HG03097 (cell line): ENCODE data around the gene TESPA1.

Experiments used
- ATAC-seq: cut with Tn5 transposase; IDR thresholded peaks from one replicate; pipeline ENCODE4 v1.9.1; 2021; ENCODE audit not compliant: unreplicated experiment, low FRiP score

TESPA1 gene, protein sequence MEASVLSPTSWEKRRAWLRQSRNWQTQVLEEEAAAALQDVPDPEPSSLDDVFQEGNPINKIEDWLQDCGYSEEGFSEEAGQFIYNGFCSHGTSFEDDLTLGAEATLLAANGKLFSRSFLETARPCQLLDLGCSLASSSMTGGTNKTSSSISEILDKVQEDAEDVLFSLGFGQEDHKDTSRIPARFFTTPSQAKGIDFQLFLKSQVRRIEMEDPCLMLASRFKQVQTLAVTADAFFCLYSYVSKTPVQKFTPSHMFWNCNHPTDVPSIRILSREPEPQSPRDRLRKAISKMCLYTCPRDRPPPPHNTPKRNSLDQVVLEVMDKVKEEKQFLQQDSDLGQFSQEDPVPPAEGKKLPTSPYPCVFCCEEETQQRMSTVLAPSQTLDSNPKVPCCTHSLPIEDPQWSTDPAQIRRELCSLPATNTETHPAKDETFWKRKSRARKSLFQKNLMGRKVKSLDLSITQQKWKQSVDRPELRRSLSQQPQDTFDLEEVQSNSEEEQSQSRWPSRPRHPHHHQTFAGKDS

DNA sequence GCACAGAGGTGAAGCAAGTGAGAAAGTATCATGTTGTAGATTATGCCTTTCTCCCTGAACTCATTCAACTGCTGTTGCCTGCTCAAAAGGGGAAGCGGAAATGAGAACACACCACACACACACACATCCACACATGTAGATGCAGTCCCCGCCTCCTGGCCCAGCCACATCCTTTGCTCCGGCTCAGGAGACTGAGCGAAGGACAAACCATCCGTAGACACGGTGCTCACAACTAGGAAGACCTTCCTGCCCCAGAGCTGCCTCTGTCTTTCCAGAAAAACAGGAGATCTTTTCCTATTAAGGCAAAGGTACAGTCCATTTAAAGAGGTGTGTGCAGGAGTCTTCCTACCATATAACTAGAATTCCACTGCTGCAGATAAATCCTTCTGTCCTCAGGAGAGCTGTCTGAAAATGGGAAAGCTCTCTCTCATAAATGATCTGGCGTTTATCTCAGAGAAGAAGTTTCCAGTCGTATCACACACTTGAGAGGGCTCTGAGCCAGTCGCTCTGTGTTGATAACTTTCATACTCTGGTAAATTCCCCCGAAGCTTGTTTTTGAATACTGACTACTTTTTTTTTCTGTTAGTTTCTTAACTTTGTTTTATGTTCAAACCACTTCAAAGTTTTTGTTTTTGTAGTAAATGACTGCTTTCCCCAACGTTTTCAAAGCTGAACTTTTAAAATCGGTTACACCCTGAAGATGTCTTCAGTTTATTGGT, at the start of gene TESPA1:
TSS of gene TESPA1 (minus strand) at position 105 of the 719 bp plus-strand sequence. CDS start 10,200 bp downstream, outside the sequence.
- peak; percentile 92 for ATAC-seq

DNA sequence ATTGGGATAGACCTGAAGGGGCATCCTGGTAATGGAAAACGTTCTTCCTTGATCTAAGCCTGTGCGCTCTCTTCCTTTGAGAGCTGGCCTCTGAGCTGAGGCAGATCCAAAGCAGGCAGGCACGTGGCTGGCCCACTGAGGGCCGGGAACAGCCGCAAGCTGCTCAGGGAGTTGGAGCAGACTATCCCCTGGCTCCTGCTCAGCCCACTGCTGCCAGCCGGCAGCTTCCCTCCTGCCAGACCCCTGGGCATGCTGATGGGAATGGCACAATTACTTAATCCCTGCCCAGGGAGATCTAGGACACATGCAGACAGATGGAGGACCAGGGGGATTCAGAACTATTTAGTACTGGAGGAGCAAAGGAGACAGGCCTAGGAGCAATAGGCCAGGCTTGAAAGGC, 49.7 kb upstream of the TESPA1 start:
- ATAC-seq, result no peak

DNA sequence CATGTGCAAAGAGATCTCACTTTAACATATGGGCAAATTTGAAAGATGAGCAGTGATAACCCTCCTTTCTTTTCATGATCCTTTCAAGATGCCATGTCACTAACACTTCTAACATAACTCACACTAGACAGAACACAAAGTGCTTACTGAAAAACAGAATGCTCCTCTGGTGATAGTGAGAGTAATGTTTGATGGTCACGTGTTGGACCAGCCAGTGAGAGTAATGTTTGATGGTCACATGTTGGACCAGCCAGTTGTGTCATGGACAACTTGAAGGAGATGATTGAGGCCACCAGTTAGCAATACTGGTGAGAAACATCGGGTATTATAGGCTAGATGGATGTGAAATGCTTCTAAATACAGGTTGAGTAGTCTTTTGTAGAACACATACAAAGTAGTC, 40.9 kb upstream of the TESPA1 start:
- no peak for ATAC-seq

DNA sequence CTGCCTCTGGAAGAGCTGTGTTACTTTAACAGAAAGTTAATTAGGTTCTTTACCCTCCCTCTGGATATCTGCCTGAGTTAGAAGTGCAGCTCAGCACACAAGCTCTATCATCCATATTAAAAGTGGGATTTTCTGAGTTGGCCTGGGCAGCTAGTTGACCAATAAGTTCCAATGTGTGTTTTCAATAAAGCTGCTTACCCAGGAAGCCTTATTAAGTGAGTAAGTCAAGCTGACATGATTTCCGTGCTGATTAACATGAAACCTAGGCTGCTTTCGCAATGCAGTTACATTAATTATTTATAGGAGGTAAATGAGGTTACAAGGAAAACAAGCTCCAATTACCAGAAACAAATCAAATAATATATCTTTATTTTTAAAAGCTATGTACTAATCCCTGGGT, 40.0 kb upstream of the TESPA1 start:
- no peak for ATAC-seq

DNA sequence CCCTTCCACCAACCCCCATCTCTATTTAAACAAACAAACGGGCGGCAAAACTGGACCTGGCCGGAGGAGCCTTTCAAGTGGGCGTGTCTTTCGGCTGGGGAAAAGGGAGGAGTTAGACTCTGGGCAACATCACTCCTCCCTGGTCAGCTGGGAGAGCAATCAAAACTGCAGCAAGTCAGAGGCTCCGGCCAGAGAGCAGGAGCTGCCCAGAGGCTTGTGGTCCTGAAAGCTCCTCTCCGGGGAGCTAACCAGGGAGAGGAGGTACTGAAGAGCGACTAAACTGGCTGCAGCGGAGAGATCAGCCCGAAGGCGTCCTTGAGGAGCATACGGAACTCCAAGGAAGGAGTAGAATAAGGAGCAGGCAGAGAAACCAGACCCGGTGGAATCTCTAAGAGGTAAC, 35.2 kb upstream of the TESPA1 start, which contains the start of gene NEUROD4:
TSS of gene NEUROD4 (plus strand) at position 191 of the 400 bp plus-strand sequence. CDS start 6,466 bp downstream, outside the sequence.
- no peak for ATAC-seq

DNA sequence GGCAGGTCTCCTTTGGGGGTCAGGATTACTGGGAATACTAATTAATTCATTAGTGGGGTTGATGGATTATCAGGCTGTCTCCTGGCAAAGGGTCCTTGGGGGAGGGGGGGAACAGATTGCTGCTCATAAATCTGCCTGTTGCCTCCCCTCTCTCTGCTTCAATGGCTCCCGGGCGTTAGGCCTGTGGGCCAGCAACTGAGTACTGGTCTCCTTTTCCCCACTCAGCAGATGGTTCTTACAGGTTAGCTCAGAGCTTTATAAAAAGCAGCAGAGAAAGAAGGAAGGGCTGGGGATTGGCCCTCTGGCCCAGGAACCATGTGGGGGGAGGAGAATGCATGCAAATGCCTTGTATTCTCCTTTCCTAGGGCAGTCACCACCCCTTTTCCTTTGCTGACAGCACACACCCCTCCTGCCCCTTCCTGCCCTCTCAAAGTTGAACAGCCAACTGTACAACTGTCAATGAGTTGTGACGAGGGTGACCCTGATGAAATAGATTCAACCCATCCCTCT, 32.9 kb upstream of the TESPA1 start:
- no peak for ATAC-seq

DNA sequence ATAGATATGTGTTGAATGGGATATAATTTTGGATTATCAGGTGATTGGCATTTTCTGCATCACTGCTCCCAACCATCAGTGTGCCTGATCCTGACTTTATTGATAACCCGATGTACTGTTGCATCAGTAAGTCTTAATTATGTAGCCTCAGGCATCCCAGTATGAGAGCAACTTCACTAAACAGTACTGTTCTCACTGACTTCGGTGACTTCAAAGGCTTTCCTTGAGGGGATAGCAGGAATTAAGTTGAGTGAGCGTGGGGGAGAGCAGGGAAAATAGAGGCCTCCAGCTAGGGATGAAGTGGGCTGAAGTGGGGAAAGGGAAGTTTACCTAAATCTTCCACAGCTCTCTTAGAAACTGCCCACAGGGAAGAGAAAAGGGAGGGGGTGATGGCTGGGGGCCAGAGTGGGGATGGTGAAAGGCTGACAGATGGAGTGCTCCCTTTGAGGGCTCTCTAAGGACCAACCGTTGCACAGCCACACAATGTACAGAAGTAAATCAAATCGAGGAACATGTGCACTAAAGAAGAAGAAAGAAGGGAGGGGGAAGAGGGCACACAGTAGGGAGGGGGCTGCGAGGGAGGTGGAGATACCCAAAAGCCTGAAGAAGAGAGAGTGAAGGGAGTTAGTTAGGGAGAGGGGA, 24.5 kb upstream of the TESPA1 start:
- no peak for ATAC-seq

DNA sequence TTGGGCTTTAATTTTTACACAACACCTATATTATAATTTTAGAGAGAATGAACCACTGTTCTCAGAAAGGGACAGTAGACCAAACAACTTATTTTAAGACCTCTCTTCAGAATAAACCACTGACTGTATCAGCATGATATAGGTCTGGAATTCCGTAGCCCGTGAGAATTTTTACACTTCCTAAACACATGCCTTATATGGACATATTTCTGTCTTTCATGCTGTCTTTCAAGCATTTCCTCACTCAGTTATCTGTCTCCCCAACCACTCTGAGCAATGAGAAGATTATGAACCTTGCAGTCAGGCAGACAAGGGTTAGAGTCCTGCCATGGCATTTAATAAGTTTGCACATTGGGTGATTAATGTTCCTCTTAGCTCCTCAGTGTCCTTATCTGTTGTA, 17.8 kb upstream of the TESPA1 start:
- ATAC-seq, result no peak

DNA sequence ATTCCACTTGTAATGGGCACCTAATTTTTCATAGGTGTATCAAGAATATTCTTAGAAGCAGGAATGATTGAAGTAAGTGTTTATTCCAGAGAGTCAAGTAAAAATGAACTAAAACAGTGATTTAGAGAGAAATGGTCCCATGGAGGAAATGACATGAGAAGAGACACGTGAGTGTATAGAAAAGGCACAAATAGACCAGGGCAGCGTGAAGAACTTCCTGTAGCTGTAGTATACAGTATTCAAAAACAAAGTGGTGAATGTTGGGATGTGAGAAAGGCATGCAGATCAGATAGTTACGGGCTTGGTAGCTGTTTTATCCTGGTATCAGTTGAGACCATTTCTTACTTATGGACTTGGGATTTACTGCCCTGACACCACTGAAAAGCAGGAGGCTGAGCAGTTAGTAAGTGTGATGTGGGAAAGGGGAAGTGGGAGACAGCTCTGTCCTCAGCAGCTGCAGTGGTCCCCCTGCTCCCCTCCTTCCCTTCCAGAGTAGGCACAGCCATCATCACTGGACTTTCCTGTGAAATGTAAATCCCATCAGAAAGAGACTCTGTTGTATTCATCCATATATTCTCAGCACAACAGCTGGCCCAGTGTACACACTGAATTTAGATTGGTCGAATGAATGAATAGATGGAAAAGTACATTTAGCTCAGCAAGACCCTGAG, 16.8 kb upstream of the TESPA1 start:
- no peak for ATAC-seq

DNA sequence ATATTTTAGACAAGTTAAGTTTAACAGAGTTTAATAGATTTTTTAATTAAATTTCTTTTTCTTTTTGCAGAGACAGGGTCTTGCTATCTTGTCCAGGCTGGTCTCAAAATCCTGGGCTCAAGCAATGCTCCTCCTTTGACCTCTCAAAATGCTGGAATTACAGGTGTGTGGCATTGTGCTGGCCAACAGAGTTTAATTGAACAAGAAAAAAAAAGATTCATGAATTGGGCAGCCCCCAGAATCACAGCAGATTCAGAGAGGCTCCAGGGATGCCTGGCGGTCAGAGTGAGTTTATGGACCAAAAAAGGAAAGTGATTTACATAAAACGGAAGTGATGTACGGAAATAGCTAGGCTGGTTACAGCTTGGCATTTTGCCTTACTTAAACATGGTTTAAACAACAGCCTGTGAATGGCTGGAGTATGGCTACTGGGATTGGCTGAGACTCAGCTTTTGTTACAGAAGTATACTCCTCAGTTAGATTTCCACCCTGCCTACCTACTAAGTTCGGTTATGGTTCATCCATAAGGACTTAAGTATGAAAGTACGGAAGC, 14.5 kb upstream of the TESPA1 start:
- no peak for ATAC-seq

DNA sequence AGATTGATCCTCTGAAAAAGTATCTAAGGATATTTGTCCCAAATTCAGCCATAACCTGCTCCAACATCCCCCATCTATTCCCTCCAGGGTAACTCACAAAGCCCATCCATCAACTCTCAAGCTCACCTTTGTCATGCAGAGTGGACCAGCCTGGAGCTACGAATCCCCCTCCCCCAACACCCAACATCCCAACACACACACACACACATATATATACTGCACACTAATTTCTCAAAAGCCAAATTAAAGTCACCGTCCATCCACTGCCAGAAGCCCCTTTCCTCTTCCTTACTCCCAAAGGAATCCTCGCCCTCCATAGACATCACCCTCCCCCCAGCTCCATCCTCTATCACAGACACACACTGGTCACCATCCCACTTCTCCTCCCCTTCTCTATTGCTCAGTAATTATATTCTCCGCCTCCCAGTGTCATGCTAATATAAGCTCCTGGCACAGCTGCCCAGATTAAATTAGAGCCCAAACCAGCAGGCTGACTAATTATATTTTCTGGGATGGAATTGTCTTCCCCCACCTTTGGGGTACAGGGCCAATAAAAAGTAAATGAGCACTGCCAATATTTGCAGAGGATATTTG, 13.5 kb upstream of the TESPA1 start:
- ATAC-seq, result no peak

DNA sequence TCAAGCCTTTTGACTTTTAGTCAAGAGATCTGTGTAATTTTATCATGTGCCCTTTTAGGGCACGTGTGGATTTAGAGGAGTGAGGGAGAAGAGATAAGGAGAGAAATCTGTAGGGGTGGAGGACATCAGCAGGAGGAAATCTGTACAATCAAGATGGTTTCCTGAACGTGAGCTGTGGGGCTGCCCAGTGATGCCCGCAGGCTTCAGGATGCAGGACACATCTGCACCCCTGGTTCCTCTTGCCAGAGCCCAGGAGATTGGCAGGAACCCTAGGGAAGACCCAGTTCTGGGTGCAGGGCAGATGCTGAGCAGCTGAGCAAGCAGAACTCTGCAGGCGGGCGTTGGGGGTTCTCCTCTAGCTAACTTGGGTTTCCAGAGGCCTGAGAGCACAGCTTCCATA, 11.6 kb upstream of the TESPA1 start:
- no peak for ATAC-seq

DNA sequence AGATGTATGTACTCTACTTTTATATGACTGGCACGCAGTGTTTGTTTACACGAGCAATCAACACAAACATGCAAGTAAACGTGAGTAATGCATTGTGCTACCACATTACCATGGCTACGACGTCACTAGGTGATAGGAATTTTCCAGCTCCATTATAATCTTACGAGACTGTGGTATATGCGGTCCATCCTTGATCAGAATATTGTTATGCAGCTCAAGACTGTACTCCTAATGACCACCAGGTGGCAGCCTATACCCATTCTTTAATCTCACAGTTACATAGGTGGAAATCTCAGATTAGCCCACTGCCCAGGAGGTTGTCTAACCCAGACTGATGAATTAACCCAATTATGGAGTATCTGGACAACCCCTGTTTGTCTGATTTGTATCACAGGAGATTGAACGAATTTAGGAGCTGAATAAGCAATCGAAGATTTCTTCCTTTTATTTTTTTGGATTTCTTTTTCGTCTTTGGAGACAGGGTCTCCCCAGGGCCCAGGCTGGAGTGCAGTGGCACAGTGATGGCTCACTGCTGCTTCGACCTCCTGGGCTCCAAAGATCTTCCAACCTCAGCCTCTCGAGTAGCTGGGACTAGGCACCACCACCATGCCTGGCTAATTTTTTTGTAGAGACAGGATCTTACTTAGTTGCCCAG, 8.7 kb upstream of the TESPA1 start:
- peak; percentile 49 for ATAC-seq

DNA sequence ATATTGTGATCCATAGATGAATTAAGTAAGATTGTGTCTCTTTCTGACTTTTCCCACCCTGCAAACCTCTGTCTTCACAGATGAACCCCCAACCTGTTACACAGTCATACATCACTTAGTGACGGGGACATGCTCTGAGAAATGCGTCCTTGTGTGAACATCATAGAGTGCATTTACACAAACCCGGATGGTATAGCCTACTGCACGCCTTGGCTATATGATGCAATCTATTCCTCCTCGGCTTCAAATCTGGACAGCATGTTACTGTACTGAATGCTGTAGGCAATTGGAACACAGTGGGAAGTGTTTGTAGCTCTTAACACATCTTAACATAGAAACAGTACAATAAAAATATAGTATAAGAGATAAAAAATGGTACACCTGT, 7.4 kb upstream of the TESPA1 start:
- ATAC-seq, result no peak

DNA sequence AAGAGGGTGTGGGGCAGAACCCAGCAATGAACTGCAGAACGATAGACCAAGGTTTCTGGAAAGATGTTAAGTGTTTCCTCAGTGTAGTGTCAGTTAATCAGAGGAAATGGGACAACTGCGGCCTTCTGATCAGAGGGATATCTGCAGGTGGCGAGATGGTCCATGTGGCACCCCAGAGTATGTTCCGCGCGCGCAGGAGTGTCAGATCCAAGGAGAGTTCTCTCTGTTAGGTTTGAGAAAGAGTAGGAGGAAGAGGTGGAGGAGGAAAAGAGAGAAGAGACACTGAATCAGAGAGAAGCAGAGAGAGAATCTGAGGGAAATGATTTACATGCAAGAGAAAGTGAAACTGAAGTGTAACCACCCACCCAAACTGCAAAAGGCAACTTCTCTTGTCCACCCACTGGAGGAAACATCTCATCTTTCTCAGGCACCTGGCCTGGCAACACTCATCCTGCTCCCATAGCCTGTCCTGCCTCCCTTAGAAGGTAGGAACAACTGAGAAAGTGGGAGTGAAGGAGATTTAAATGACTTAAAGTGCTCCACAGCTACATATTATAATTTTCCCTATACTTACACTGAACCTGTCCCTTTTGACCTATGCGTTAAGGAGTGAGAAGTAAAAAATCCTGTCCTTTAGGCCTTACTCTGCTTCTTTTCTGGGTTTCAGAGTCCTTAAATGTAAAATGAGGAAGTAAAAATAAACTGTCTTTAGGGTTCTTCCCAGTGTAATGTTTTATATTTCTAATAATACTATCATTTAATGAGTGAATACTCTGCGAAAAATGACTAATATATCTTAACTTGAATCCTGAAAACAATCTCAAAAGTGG, 6.8 kb upstream of the TESPA1 start:
- peak; percentile 75 for ATAC-seq

DNA sequence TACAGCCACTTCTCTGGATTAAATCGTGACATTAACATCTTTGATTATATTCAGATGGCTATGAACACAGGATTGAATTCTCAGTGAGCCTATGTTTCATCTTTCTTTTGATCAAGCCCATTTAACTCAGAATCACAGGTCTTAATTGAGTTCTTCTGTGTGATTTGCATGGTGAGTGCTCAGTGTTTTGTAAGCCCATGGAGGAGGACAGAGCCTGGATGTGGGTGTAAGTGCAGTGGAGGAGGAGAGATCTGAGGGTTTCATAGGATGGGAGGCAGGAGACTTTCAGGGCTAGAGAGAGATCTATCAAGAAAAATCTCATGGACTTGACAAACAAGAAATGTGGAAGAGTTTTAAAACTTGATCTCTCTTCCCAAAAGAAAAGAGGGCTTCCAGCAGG, 5.3 kb upstream of the TESPA1 start:
- no peak for ATAC-seq

DNA sequence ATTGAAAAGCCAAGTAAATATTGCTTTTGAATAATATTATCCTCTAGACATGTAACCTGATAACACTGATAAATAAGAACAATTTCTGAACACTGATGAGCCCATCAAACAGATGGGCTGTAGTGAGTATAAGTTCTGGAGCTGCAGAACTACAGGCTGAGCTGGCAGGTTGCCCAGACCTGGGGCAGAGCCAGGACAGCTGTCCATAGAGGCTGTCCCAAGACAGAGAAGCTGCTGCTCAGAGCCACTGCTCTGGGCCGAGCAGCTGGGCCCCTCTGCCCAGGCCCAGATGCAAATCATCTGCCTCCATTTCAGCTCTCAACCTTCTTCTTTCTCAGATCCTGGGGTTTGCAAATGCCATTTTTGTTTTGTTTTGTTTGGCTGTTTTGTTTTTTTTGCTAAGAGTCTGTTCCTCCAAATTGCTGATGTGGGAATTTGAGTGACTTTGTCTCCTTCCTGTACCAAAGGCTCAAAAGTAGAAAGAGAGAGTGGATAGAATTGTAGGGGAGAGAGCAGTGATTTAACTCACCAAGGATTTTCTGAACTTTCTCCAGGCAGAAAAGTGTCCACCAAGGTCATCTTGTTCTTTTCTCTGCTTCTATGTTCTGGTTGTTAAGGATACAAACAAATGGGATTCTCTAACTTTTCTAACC, 4.0 kb upstream of the TESPA1 start:
- no peak for ATAC-seq
